ENCODE data around the gene FOXK2. TPM values are rescaled to one million over a fixed set of nuclear protein-coding genes. Genes with fewer than 3 reads are reported as not detected.
A peak's percentile ranks its signal among the peaks of the same experiment; 100 is the strongest.

Gene FOXK2
- 44.6 and 50.7 TPM in 2 replicates for polyA plus RNA-seq (2014; cell fraction: cytosol; rRNA removed)
- polyA plus RNA-seq (2014; cell fraction: nucleus; rRNA removed), result 43.3 and 51.3 TPM in 2 replicates

DNA sequence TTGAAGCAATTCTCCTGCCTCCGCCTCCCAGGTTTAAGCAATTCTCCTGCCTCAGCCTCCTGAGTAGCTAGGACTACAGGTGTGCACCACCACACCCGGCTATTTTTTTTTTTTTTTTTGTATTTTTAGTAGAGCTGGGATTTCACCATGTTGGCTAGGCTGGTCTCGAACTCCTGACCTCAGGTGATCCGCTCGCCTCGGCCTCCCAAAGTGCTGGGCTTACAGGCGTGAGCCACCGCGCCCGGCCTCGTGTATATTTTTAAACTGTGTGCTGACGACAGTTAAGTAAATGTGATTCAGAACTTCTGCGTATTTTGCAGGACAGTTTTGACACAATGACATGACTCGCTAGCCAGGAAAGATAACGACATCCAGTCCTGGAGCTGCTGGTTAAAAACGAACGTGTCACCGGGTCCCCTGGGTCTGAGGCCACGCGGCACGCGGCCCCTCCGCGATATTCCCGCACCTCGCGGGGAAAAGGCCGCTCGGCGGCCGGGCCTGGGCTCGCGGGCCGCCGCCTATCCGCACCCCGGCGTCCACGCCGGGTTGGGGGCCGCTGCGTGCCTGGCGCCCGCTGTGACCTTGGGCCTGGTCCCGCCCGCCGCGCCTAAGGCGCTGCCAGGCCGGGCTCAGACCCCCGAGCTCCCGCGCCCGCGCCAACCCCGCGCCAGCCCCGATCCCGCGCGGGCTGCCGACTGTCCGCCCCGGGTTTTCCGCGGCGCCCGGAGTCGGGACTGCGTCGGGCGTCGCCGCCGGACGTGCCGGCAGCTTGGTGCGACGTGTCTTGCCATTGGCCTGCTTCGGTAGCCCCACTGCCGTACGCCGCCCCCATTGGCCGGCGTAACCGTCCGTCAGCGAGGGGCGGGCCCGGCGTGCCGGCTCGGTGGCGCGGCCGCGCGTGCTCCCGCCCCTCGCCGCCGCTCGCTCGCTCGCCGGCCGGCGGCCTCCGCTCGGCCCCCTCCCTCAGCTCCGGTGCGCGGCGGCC is at the start of gene FOXK2:
Gene FOXK2 (plus strand): TSS at position 907 of the 985 bp plus-strand sequence. CDS start 157 bp downstream, outside the sequence.
- peak; percentile 96 for DNase-seq (ENCODE audit: low spot score)

DNA sequence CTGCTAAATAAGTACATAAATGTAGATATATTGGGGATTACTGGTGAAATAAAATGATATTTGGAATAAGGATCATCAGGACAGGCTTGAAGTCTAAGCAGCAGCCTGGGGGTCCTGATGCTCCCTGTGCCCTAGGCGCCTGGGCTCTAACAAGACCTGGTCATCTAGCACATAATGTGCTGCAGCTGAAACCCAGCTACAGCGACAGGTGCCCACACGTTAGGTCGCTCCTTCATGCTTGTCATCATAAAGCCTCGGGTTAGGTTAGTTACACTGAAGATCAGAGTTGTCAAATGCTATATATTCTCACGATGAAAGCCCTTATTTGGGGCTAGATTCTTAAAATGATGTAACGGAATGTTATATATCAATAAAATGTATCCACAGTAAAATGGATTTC is 49.5 kb upstream of the FOXK2 start:
- DNase-seq (ENCODE audit: low spot score), result no peak

DNA sequence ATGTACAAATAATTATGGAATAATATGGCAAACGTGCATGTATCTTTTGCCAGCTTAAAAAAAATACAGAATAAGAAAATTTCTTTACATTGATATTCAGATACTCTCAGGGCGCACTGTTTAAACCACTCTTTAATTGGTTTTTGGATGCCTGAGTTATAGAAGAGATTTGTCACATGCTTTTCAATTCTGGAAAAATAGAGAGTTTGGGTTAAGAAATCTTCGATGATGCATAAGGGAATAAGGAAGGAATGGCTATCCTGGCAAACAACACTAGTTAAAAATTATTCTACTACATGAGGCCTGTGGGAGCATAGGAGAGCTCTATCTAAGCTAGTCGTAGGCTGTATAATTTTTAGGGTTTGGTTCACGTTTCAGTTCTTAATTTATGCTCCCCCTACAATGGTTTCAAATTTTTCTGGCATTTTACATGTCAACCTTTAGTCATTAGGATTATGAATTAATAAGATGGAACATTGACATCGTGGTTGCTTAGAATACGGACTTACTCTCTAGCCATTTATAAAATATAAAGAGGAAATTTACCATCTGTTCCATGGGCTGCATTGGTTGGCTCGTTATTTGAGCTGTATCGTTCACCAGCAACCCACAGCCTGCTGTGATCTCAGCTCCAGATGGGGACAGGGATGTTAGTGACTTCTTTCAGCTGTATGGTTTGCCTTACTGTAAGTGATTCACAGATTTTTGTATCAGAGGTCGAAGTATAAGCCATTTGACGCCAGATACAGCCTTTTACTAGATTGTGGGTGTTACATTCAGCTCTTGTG is 45.1 kb upstream of the FOXK2 start:
- no peak for DNase-seq (ENCODE audit: low spot score)

DNA sequence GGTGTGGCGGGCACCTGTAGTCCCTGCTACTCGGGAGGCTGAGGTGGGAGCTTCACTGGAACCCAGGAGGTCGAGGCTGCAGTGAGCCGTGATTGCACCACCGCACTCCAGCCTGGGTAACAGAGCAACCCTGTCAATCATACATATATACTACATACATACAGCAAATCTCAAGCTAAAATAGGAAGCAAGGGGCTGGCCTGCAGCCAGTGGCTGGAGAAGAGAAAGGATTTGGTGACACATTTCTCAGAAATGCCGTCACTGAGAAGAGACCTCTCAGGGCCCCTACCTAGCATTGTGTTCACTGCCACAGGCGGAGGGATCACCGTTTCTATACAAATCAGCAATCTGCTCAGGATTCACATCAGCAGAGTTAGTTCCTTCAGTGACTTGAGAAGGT is 44.1 kb upstream of the FOXK2 start:
- DNase-seq (ENCODE audit: low spot score), result no peak

DNA sequence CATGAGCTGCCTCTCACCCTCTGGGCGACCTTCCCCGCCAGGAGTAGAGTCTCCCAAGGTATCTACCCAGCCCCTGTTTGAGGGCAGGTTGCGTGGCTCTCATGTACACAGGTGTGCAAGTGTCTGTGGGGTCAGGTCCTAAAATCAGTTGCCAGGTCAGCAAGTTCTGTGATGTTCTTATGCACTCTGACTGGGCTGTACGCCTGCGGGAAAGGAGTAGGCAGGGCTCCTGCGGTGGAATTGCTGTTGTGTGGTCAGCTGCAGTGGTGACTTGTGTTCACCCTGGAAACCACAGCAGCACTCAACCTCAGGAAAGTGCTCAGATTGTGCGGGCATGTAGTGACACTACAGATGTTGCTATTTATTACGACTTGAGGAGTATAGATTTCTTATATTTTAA is 41.6 kb upstream of the FOXK2 start:
- DNase-seq (ENCODE audit: low spot score), result no peak

DNA sequence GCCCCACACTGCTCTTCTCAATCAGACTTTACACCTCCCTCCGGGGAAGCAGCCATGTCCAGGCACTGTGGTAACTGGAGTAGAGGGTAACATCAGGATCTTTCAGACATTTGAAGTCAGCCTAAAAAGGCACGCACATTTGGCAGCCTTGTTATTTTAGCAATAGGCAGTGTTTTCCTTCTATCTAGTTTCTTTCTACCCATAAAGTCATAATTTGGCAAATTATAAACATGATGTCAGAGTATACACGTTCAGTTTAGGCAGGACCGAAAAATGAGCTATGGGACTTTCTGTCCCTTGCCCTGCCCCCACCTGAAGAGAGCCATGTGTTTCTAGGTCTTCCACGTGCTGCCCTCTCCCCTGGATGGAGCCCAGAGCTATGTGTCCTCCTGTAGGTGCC is 39.9 kb upstream of the FOXK2 start:
- no peak for DNase-seq (ENCODE audit: low spot score)

DNA sequence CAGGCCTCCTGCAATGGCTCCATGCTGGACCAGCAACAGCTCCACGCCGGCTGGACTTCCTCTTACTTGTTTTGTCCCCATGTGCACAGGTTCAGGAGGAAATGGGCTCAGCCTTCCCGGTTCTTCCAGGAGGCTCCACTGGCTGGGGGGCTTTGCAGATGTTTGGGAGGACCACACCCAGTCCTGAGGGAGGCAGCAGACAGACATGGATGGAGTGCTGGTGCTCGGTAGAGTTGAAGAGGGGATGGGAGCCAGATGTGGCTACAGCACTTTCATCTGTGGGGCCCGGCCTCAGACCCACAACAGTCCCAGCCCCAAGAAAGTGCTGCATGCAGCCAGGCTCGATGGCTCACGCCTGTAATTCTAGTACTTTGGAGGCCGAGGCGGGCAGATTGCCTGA is 39.2 kb upstream of the FOXK2 start:
- no peak for DNase-seq (ENCODE audit: low spot score)

DNA sequence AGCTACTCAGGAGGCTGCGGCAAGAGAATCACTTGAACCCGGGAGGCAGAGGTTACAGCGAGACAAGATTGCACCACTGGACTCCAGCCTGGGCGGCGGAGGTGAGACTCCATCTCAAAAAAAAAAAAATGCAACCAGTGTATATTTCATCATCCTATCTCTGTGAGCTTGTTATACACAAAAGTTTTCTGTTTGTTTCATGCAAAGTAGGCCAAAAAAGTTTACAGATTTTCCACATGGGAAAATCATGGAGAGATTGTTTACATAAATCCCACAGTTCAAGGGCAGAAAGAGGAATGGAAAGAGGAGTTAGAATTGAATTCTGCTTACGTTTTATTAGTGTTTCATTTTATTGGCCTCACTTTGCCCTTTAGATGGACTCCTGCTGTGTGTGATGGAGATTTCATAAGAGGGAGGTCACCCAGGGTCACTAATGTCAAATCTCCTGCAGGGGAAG is 36.3 kb upstream of the FOXK2 start:
- no peak for DNase-seq (ENCODE audit: low spot score)

DNA sequence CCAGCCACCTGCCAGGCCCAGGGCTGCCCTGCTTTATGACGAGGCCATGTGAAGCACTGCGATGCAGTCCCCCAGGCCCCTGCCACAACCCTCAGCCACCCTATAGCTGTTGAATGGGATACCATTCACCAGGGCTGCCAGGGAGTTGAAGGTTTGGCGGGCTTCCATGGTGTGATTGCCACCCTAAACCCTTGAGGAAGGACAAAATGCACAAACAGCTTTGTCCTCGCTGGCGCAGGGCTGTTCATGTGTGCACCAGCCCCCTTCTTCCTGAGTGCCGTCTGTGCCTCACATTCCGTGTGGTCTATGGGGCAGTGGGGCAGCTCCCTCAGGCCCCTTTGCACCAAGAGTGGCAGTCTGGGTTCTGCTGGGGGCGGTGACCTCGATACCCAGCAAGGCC is 35.7 kb upstream of the FOXK2 start:
- DNase-seq (ENCODE audit: low spot score), result no peak

DNA sequence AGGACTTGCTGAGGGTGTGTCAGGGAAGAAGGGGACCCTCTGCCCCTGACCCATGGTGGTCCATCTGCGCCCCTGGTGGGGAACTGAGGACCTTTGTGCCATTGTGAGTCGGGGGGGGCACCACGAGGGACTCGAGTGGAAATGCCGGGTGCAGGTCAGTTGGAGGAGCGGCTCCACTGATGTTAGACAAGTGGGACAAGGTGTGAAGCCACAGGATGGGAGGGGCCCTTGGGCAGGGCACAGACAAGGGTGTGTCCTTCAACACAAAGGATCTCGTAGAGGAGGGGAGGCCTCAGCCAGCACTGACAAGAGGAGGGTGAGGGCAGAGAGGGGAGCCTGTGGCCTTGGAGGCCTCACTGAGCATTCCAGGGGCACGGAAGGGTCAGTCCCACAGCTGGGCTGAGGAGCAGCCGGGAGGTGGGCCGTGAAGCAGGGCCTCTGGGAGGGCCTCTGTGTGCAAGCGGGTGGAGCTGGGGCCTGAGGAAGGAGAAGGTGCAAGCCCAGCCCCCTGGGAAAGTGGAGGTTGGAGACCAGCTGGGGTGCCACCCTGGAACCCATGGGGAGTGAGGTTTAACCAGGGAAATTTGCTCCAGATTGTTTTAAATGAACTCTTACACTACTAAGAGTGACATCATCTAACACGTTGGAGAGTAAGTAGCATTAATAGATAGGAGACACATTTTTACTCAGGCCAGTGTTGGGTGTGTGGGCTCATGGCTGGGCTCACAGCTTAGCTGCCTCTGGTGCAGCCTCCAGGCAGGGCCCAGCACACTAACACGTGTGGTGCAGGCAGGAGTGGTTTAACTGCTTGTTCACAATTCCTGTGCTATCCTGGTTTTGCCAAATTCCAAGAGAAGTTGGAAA is 33.1 kb upstream of the FOXK2 start:
- no peak for DNase-seq (ENCODE audit: low spot score)

DNA sequence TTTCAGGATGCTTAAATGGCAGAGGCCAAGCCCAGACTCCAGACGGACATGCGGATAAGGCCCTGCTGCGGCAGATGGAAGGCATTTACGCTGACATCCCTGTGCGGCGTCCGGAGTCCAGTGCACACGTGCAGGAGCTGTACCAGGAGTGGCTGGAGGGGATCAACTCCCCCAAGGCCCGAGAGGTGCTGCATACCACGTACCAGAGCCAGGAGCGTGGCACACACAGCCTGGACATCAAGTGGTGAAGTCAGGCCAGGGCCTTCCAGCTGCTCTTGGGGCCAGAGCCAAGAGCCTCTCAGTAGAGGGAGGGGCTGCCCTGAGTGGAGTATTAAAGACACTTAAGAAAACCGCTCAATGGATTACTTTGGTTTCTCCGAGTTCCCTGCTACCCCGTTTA is 31.6 kb upstream of the FOXK2 start:
- DNase-seq (ENCODE audit: low spot score), result no peak

DNA sequence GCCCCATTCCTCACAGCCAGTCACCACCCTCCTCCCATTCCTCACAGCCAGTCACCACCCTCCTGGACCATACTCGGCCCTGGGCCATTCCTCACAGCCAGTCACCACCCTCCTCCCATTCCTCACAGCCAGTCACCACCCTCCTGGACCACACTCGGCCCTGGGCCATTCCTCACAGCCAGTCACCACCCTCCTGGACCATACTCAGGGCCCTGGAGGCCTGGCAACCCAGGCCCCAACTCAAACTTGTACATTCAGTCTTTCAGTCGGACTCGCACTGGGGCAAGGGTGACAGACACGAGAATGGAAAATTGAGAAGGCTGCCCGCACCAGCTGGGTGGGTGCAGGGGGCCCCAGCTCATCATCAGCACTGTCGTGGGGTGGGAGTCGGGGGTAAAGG is 30.4 kb upstream of the FOXK2 start:
- no peak for DNase-seq (ENCODE audit: low spot score)

DNA sequence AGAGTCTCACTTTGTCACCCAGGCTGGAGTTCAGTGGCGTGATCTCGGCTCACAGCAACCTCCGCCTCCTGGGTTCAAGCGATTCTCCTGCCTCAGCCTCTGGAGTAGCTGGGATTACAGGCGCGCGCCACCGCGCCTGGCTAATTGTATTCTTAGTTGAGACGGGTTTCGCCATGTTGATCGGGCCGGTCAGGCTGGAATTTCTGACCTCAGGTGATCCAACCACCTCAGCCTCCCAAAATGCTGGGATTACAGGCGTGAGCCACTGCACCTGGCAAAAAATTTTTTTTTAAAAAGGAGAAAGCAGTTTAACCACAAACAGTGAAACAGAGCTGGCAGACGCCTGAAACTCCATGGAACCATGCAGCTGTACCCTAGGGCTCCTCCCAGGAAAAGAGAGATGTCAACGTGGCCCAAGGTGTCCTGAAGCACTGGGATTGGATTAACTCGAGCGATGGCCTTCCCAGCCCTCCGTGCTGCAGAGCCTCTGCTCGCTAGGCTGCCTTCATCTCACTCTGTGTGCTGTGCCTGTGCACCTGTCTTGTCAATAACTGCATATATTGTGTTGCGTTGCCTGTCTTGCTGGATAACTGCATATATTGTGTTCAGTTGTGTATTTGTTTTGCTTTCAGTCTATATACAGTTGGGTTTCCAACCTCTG is 29.6 kb upstream of the FOXK2 start:
- no peak for DNase-seq (ENCODE audit: low spot score)

DNA sequence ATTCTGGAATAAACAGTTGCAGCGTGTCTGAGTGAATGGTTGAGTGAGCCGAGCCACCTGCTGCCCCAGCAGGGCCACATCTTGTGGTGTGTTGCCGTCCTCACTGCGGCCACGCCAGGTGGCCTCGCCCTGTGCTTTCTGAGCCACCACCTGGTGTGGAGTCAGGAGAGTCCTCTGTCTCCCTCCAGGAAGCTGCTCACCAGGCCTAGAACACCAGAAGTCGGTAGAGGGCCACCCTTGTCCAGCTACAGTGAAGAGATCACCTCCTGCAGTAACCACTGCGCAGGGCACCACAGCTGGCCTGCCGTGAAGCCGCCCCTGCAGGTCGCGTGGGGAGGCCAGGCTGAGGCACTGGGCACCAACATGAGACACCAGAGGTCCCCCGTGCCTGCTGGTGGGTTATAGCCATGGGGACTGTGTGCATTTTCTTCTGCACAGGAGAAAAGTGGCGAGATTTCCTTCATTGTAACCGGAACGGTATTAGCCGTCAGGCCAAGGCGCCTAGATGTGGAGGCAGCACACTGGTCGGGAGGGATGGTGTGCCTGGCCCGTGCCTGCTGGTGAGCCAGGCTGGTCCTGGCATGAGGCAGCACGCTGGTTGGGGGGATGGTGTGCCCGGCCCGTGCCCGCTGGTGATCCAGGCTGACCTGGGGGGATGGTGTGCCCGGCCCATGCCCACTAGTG is 28.9 kb upstream of the FOXK2 start:
- DNase-seq (ENCODE audit: low spot score), result no peak

DNA sequence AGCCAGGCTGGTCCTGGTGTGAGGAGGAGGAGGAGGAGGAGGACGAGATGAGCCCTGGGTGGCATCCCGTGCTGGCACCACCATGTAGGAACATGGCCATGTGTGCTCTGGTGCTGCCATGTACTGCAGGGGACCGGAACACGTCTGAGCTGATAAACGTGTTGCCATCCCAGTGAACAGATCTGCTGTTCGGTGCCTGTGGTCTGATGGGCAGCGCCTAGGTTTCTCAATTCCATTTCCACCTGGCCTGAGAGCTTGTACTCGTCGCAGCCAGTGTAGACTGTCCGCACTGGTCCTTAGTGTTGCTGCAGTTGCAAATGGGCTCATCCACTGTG is 28.4 kb upstream of the FOXK2 start:
- DNase-seq (ENCODE audit: low spot score), result no peak

DNA sequence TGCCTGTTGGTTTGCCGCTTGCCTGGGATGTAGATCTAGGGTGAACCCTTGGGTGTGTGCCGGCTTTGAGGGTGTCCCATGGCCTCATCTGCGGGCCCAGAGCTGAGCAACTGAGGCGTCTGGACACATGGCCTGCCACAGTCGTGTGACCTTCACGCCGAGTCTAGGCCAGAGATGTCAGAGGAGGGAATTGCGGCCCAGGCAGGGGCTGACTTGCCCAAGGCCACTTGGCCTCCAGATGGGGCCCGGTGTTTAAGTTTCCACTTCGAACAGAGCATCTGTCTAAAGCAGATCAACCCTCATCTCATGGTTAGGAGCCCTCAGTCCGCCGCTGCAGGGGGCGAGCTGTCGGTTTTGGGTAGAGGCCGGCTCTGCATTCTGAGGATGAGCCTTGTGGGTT is 28.0 kb upstream of the FOXK2 start:
- DNase-seq (ENCODE audit: low spot score), result no peak

DNA sequence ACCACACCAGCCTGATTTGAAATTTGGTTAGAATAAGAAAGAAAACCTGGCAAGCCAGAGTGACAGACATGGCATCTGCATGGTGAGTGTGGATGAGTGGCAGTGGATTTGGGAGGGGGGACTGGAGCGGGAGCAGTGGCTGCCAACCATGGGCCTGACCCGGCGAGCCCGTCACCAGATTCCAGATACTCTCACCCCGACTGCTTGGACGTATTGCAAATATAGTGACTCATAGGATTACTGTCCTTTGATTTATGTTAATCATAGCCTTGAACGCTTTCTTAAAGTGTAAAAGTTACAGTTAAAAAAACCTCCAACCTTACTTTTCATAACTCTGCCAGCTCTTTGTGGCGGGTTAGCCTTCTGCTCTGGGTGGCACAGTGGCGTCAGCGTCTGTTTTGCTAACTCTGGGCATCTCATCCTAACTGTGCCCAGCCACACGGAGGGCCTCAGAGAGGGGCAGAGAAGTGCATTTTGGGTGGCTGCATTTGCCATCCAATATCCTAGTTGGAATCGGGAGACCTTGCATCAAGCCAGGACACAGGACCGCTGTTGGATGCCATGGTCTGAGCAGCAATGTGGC is 26.8 kb upstream of the FOXK2 start:
- no peak for DNase-seq (ENCODE audit: low spot score)

DNA sequence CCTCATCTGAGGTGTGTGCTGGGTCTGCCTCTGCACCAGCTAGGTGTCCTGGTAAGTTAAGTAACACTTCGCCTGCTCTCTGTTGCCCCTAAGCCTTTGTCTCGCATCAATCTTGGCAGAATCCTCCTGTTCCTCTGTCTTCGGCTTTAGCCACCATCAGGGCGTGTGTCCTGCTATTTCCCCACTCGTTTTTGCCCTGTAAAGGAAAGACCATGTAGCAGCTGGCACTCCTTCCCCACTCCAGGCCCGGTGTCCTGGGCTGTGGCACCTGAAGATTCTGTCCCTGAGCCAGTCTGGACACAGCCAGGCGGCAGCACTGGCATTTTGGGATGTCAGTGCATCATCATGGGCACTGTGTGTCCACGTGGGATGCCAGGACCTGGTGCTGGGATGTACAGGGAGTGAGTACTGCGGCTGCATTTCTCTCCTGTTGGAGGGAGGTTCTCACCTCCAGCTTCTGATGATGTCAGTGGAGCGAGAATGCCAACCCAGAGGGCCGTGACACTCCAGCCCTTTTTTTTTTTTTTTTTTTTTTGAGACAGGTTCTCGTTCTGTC is 26.2 kb upstream of the FOXK2 start:
- no peak for DNase-seq (ENCODE audit: low spot score)

DNA sequence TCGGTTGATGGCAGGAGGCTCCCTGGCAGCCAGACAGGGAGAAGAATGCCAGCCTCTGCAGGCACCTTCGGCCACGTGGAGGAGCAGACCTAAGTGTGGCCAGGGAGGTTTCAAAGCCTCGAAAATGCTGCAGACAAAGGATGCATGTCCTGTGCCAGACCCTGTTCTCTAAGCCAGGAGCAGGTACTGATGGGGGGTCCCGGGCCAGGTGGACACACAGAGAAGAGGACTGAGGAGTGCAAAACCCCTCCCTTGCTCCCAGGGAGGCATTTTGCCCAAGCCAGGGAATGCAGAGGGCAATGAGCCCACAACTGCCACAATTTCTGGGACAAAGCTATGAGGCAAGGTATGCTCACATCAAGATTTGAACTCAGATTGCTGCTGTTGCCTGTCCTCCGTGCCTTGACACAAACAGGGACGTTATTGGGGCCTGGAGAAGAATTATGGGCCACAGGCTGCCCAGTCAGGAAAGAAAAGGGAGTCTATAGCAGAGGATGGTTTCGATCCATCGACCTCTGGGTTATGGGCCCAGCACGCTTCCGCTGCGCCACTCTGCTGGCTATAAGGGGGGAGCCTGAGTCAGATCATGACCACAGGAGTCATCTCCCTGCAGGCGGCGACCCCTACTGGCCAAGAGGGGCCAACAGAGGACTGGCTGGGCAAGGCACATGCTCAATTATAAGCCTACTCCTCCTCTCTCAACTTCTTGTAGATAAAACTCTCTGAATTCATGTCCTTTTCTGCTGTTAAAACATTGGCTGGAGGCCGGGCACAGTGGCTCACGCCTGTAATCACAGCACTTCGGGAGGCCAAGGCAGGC is 25.1 kb upstream of the FOXK2 start:
- peak; percentile 98 for DNase-seq (ENCODE audit: low spot score)

Measured in SK-N-DZ (cell line).